GM12872 (cell line): Measurements from ENCODE around the gene CHI3L1.

Source experiments
- CTCF ChIP-seq: IDR thresholded peaks from 3 replicates; pipeline ENCODE4 v1.5.1; 2011; ENCODE audit warnings: low read depth, mild to moderate bottlenecking, low read length, moderate library complexity; ENCODE audit not compliant: insufficient read depth

Gene CHI3L1

GRCh38 chr1:203139976-203140475 is 46.5 kb downstream of the CHI3L1 start:
- no peak for TF ChIP-seq CTCF

GRCh38 chr1:203138066-203138465 is 48.4 kb downstream of the CHI3L1 start:
- no peak for TF ChIP-seq CTCF

GRCh38 chr1:203137324-203137723 is 49.2 kb downstream of the CHI3L1 start:
- TF ChIP-seq CTCF: no peak

GRCh38 chr1:203136409-203137042 is 50.0 kb downstream of the CHI3L1 start:
- TF ChIP-seq CTCF: peak; percentile 31; the same call in 1 of the 3 replicates

GRCh38 chr1:203135636-203136305 is 50.7 kb downstream of the CHI3L1 start:
- TF ChIP-seq CTCF: no peak

GRCh38 chr1:203133970-203134725 is 52.4 kb downstream of the CHI3L1 start:
- TF ChIP-seq CTCF: no peak

GRCh38 chr1:203131548-203132200 is 54.8 kb downstream of the CHI3L1 start:
- no peak for TF ChIP-seq CTCF
